Astrocyte (in vitro differentiated cells and primary cell): ENCODE data around the gene SYNE1. TPM values are rescaled to one million over a fixed set of nuclear protein-coding genes. Genes with fewer than 3 reads are reported as not detected.

ENCODE experiments used
- DNase-seq: peaks from one replicate; pipeline ENCODE4 v3.0.0-alpha.2; 2010; ENCODE audit warnings: low read depth
- FAIRE-seq: peaks from 2 replicates; lab custom pipeline; 2011; peaks lifted over from hg19 to GRCh38; lab: Jason Lieb, UNC
- H2AFZ ChIP-seq: 2 replicates; pipeline ENCODE4 v1.6.0; 2012; ENCODE audit warnings: low read depth, low read length, inconsistent platforms
- H3K27ac ChIP-seq: 2 replicates; pipeline ENCODE4 v1.5.1; 2011; ENCODE audit warnings: low read depth, low read length, inconsistent platforms
- H3K27me3 ChIP-seq: 2 replicates; pipeline ENCODE4 v1.6.0; 2011; ENCODE audit warnings: low read length, inconsistent platforms; ENCODE audit not compliant: insufficient read depth
- H3K36me3 ChIP-seq: 2 replicates; pipeline ENCODE4 v1.5.1; 2011; ENCODE audit warnings: low read length, inconsistent platforms; ENCODE audit not compliant: insufficient read depth
- H3K4me1 ChIP-seq: 2 replicates; pipeline ENCODE4 v1.5.1; 2011; ENCODE audit warnings: low read length, inconsistent platforms; ENCODE audit not compliant: insufficient read depth
- H3K4me2 ChIP-seq: 2 replicates; pipeline ENCODE4 v1.6.0; 2012; ENCODE audit warnings: low read length, inconsistent platforms
- H3K4me3 ChIP-seq: 2 replicates; pipeline ENCODE4 v1.5.1; 2011; ENCODE audit warnings: low read depth, mild to moderate bottlenecking, low read length, inconsistent platforms; ENCODE audit not compliant: insufficient read depth
- H3K79me2 ChIP-seq: 2 replicates; pipeline ENCODE4 v1.6.0; 2012; ENCODE audit warnings: mild to moderate bottlenecking, low read length, inconsistent platforms; ENCODE audit not compliant: insufficient read depth
- H3K9ac ChIP-seq: 2 replicates; pipeline ENCODE4 v1.6.0; 2012; ENCODE audit warnings: mild to moderate bottlenecking, low read length, inconsistent platforms
- H3K9me3 ChIP-seq: 2 replicates; pipeline ENCODE4 v1.5.1; 2012; ENCODE audit warnings: low read depth, mild to moderate bottlenecking, low read length, inconsistent platforms; ENCODE audit not compliant: insufficient read depth
- H4K20me1 ChIP-seq: 2 replicates; pipeline ENCODE4 v1.6.0; 2012; ENCODE audit warnings: low read length, inconsistent platforms; ENCODE audit not compliant: insufficient read depth
- H3K27ac Mint-ChIP-seq: one replicate; pipeline ENCODE4 v1.8.0; 2021; ENCODE audit warnings: mild to moderate bottlenecking, mixed read lengths; ENCODE audit not compliant: unreplicated experiment
- H3K27me3 Mint-ChIP-seq: one replicate; pipeline ENCODE4 v1.8.0; 2021; ENCODE audit warnings: low read depth, mixed read lengths; ENCODE audit not compliant: unreplicated experiment
- H3K36me3 Mint-ChIP-seq: one replicate; pipeline ENCODE4 v1.8.0; 2021; ENCODE audit warnings: low read depth, mixed read lengths; ENCODE audit not compliant: unreplicated experiment
- H3K4me1 Mint-ChIP-seq: one replicate; pipeline ENCODE4 v1.8.0; 2021; ENCODE audit warnings: low read depth, mixed read lengths; ENCODE audit not compliant: unreplicated experiment
- H3K4me3 Mint-ChIP-seq: one replicate; pipeline ENCODE4 v1.8.0; 2021; ENCODE audit warnings: mild to moderate bottlenecking, moderate library complexity, mixed read lengths; ENCODE audit not compliant: unreplicated experiment
- H3K9me3 Mint-ChIP-seq: one replicate; pipeline ENCODE4 v1.8.0; 2021; ENCODE audit warnings: mild to moderate bottlenecking, mixed read lengths; ENCODE audit not compliant: unreplicated experiment
- EZH2 ChIP-seq: IDR thresholded peaks from 2 replicates; pipeline ENCODE4 v1.6.1; 2012; ENCODE audit warnings: mild to moderate bottlenecking, low read length, inconsistent platforms; ENCODE audit not compliant: insufficient read depth
- total RNA-seq: library from RNA; stranded (reverse); gene quantifications from 2 replicates; pipeline ENCODE4 v1.2.1, GENCODE V29; 2021
- TF ChIP-seq, protein P1 (sequence below): IDR thresholded peaks from 2 replicates; pipeline ENCODE4 v1.5.1; 2011; ENCODE audit warnings: low read depth, mild to moderate bottlenecking, inconsistent platforms, low read length, moderate library complexity; ENCODE audit not compliant: insufficient read depth

Gene SYNE1
- total RNA-seq, 1 donor from 2014 or later = 66.5 TPM

DNA sequence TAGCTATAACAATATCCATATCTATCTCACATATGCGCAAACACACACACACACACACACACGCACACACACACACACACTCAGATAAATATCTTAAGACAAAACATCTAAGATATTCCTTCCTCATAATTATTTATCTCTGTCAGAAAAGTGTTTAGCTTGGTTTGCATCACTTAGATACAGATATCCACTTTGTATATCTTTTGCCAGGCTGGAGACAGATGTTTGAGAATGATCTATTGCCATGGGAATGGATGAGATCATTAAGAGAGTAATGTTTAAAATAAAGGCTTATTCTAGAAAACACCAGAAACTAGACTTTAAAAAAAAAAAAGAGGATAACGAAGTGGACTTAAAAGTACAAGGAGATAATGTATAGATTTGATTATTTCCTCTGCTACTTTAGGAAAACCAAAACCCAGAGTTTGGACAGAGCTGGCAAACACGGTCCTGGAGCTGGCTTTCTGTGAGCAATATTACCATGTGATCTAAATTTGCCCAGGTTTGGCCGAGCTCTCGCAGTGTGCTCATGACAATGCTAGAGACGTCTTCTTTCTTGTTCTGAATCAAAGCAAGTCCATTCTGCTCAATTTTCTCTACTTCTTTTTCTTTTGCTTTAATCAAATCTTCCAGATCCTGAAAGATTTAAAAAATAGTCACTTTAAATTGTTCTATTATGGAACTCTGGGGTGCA is 411.8 kb downstream of the SYNE1 start:
- no peaks in the 10 kb centered on the region for H4K20me1 ChIP-seq
- H3K4me3 ChIP-seq = no peak overlapping the region
- H3K36me3 Mint-ChIP-seq = peaks cover 42% of the 10 kb centered on the region
- H3K79me2 ChIP-seq = no peaks in the 10 kb centered on the region
- no peaks in the 10 kb centered on the region for H3K4me1 Mint-ChIP-seq
- peaks cover 19% of the 10 kb centered on the region for H3K9me3 Mint-ChIP-seq
- FAIRE-seq (no peak), DNase-seq (peak; percentile 35)
- no peaks in the 10 kb centered on the region for H3K27me3 ChIP-seq
- H3K4me1 ChIP-seq = no peaks in the 10 kb centered on the region
- no peak for TF ChIP-seq EZH2
- TF ChIP-seq, protein P1, sequence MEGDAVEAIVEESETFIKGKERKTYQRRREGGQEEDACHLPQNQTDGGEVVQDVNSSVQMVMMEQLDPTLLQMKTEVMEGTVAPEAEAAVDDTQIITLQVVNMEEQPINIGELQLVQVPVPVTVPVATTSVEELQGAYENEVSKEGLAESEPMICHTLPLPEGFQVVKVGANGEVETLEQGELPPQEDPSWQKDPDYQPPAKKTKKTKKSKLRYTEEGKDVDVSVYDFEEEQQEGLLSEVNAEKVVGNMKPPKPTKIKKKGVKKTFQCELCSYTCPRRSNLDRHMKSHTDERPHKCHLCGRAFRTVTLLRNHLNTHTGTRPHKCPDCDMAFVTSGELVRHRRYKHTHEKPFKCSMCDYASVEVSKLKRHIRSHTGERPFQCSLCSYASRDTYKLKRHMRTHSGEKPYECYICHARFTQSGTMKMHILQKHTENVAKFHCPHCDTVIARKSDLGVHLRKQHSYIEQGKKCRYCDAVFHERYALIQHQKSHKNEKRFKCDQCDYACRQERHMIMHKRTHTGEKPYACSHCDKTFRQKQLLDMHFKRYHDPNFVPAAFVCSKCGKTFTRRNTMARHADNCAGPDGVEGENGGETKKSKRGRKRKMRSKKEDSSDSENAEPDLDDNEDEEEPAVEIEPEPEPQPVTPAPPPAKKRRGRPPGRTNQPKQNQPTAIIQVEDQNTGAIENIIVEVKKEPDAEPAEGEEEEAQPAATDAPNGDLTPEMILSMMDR = no peak
- no peak overlapping the region for H3K4me2 ChIP-seq
- H3K36me3 ChIP-seq = peaks cover 56% of the 10 kb centered on the region
- peaks cover 7% of the 10 kb centered on the region for H3K9me3 ChIP-seq
- H2AFZ ChIP-seq = no peak overlapping the region
- no peak overlapping the region for H3K27ac ChIP-seq
- no peak overlapping the region for H3K9ac ChIP-seq
- no peaks in the 10 kb centered on the region for H3K27me3 Mint-ChIP-seq
- H3K4me3 Mint-ChIP-seq = no peak overlapping the region
- H3K27ac Mint-ChIP-seq = no peak overlapping the region

- no peak overlapping the region for H3K4me3 ChIP-seq
- H3K9me3 ChIP-seq = peaks cover 7% of the 10 kb centered on the region
- H3K79me2 ChIP-seq = no peaks in the 10 kb centered on the region
- no peaks in the 10 kb centered on the region for H3K27me3 ChIP-seq
- no peak for FAIRE-seq
- Mint-ChIP-seq H3K27ac (no peak overlapping the region), H3K27me3 (no peaks in the 10 kb centered on the region), H3K9me3 (peaks cover 19% of the 10 kb centered on the region), H3K36me3 (peaks cover 42% of the 10 kb centered on the region), H3K4me3 (no peak overlapping the region), H3K4me1 (no peaks in the 10 kb centered on the region)
- DNase-seq = no peak
- H2AFZ ChIP-seq = no peak overlapping the region
- H3K4me1 ChIP-seq = no peaks in the 10 kb centered on the region
- no peak overlapping the region for H3K27ac ChIP-seq
- H4K20me1 ChIP-seq = no peaks in the 10 kb centered on the region
- no peak for TF ChIP-seq EZH2
- TF ChIP-seq, protein P1 = no peak
- H3K9ac ChIP-seq = no peak overlapping the region
- no peak overlapping the region for H3K4me2 ChIP-seq
- H3K36me3 ChIP-seq = peaks cover 66% of the 10 kb centered on the region
Measured at GRCh38 chr6:152223636-152224035, 413.5 kb downstream of the SYNE1 start.
